Neutrophil (primary cell): ENCODE measurements around the gene INS.

Experiments
- H3K27ac ChIP-seq: fragments of 200-600 bp; sonication (generic); 2 replicates; pipeline ENCODE4 v1.5.1; 2016; ENCODE audit warnings: mild to moderate bottlenecking, moderate library complexity
- H3K27me3 ChIP-seq: fragments of 200-600 bp; sonication (generic); 2 replicates; pipeline ENCODE4 v1.6.0; 2016; ENCODE audit warnings: mild to moderate bottlenecking
- H3K36me3 ChIP-seq: fragments of 200-600 bp; sonication (generic); 2 replicates; pipeline ENCODE4 v1.5.1; 2017
- H3K4me1 ChIP-seq, 2 experiments: fragments of 200-600 bp in 1 of 2; sonication (generic) in 1 of 2; 1 replicate in 1 of 2; 2 replicates in 1 of 2; pipeline versions ENCODE4 v1.5.1 to v1.6.1; 2013 to 2016; ENCODE audit warnings: low read depth in 1 of 2, low read length in 1 of 2, mild to moderate bottlenecking in 1 of 2, moderate library complexity in 1 of 2; ENCODE audit not compliant: control insufficient read depth in 1 of 2, insufficient read depth in 1 of 2
- H3K4me3 ChIP-seq, 2 experiments: fragments of 200-600 bp in 1 of 2; sonication (generic) in 1 of 2; 1 replicate in 1 of 2; 2 replicates in 1 of 2; pipeline ENCODE4 v1.5.1; 2013 to 2016; ENCODE audit warnings: low read depth in 1 of 2, low read length in 1 of 2, mild to moderate bottlenecking in 1 of 2, moderate library complexity in 1 of 2
- H3K9me3 ChIP-seq: fragments of 200-600 bp; sonication (generic); 2 replicates; pipeline ENCODE4 v1.5.1; 2016
- CTCF ChIP-seq: fragments of 200-600 bp; sonication (generic); IDR thresholded peaks from 2 replicates; pipeline ENCODE4 v1.5.1; 2016; ENCODE audit warnings: antibody characterized with exemption

INS gene

GRCh38 chr11:2134022-2135010 is 26.7 kb downstream of the INS start:
- TF ChIP-seq CTCF, result no peak
- no peaks in the 10 kb centered on the region for H3K36me3 ChIP-seq

GRCh38 chr11:2133241-2134021 is 27.6 kb downstream of the INS start:
- peaks cover 78% of the 10 kb centered on the region for H3K27me3 ChIP-seq
- H3K27ac ChIP-seq, result no peak overlapping the region
- TF ChIP-seq CTCF, result no peak
- H3K36me3 ChIP-seq, result no peaks in the 10 kb centered on the region
- H3K4me1 ChIP-seq, result no peaks in the 10 kb centered on the region
- no peak overlapping the region for H3K4me3 ChIP-seq
- H3K9me3 ChIP-seq, result no peaks in the 10 kb centered on the region

More at GRCh38 chr11:2134022-2135010, 26.7 kb downstream of the INS start:
- Histone ChIP-seq H3K9me3 (no peaks in the 10 kb centered on the region), H3K27me3 (peaks cover 86% of the 10 kb centered on the region), H3K4me3 (no peak overlapping the region), H3K4me1 (no peaks in the 10 kb centered on the region), H3K27ac (no peak overlapping the region)

GRCh38 chr11:2132874-2133240 is 28.2 kb downstream of the INS start:
- no peak for TF ChIP-seq CTCF
- no peaks in the 10 kb centered on the region for H3K4me1 ChIP-seq
- peaks cover 77% of the 10 kb centered on the region for H3K27me3 ChIP-seq
- H3K4me3 ChIP-seq, result no peak overlapping the region
- no peak overlapping the region for H3K27ac ChIP-seq
- H3K36me3 ChIP-seq, result no peaks in the 10 kb centered on the region
- no peaks in the 10 kb centered on the region for H3K9me3 ChIP-seq

GRCh38 chr11:2132246-2132645 is 28.8 kb downstream of the INS start:
- H3K36me3 ChIP-seq, result no peaks in the 10 kb centered on the region
- TF ChIP-seq CTCF, result no peak

GRCh38 chr11:2131371-2132236 is 29.4 kb downstream of the INS start:
- Histone ChIP-seq H3K4me1 (no peaks in the 10 kb centered on the region), H3K9me3 (no peaks in the 10 kb centered on the region), H3K27me3 (peaks cover 64% of the 10 kb centered on the region), H3K36me3 (no peaks in the 10 kb centered on the region), H3K27ac (no peak overlapping the region), H3K4me3 (no peak overlapping the region)
- TF ChIP-seq CTCF, result no peak

More at GRCh38 chr11:2132246-2132645, 28.8 kb downstream of the INS start:
- no peaks in the 10 kb centered on the region for H3K4me1 ChIP-seq
- H3K27ac ChIP-seq, result no peak overlapping the region
- no peak overlapping the region for H3K4me3 ChIP-seq
- H3K9me3 ChIP-seq, result no peaks in the 10 kb centered on the region
- peaks cover 71% of the 10 kb centered on the region for H3K27me3 ChIP-seq
